OCI-M2 (cell line): ENCODE measurements around the gene FRMD4A.

ENCODE experiments used
- DNase-seq: peaks from one replicate; lab custom pipeline; 2025; ENCODE audit not compliant: unreplicated experiment; lab: John Stamatoyannopoulos, UW

Gene FRMD4A

DNA sequence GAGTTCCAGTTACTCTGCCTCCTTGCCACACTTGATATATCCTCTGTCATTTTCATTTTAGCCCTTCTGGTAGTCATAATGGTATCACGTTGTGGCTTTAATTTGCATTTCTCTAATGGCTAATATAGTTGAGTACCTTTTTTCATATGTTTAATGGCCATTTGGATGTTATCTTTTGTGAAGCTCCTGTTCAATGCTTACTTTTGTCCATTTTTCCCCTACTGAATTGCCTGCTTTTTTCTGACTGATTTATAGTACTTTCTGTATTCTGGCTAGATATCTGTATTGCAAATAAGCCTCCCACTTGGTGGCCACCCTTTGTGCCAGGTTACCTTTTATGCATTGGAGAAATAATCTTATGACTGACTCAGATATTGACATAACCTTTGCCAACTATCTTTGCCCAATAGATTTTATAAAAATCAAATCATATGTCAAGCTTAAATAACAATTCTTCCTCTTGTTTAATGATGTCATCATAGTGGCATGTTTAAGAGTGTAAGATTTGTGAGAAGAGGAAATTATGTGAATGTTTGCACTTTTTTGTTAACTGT, 693.3 kb downstream of the FRMD4A start:
- no peak for DNase-seq

DNA sequence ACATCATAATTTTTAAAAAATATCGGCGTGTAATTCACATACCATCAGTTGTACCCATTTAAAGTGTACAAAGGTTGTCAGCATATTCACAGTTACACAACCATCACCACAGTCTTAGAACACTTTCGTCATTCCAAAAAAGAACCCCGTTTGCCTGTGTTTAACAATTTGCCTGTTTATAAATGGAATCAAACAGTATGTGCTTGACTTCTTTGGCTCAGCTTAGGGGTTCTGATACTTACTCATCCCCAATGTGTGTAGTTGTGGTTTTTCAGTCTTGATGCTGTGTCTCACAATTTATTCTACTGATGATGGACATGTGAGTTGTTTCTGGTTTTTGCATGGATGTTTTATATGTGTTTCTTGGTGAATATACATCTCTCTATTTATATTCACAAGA, 693.9 kb downstream of the FRMD4A start:
- DNase-seq: no peak

DNA sequence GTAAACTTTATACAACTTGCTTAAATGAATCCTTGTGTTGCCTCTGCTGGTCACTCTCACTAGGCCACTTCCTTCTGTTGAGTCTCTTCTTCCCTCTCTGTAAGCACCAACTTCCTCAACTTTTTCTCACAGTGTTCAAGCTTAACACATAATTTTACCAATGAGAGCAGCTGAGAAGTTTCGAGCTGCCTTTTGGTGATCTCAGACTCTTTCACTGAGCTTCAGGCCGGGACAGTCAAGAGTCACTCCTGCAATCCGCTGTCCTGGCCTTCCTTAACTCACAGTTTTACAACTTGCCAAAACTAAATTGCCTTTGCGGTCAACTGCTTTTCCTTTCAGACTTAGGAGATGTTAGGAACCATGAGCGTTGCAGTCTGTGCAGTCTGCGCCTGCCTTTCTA, 696.5 kb downstream of the FRMD4A start:
- no peak for DNase-seq

DNA sequence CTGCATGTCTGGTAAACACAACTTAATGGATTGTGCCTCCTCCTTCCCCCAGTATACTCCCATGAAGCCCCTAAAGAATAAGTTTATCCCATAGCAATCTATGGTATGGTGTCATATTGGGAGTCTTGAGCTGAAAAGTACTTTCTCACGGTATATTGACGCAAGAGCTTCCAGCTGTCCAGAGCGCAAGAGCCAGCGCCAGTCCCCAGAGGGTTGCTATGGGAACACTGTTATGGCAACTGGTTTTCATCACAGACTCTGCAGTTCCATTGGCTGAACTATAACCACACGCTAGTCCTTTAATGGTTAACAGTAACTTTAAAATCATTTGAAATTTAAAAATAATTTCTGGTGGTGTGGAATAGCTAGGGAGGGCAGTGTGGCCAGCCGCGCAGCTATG, 697.0 kb downstream of the FRMD4A start:
- DNase-seq: no peak

DNA sequence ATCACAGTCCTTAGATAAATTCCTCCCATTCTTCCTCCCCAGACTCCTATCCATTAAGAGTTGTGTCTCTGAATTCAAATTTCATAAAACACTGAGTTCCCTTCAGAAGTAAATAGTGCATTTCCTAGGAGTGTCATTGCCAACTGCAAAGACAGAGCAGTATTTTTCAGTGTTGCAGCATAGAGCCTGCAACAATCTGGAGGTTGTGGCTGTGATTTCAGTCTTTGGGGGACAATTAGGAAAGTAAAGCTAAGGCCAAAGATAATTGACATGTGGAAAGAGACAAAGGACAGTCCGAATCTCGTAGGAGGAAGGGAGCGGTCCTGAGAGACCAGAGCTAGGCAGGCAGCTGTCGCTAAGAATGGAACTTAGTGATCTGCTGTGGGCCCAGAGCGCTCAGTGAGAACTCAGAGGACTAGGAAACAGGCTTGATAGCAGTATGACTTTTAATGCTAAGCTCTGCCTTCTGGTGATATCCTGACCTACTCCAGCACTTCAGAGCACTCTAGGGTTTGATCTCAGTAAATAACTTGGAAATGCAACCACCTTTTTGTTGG, 697.8 kb downstream of the FRMD4A start:
- DNase-seq: no peak

DNA sequence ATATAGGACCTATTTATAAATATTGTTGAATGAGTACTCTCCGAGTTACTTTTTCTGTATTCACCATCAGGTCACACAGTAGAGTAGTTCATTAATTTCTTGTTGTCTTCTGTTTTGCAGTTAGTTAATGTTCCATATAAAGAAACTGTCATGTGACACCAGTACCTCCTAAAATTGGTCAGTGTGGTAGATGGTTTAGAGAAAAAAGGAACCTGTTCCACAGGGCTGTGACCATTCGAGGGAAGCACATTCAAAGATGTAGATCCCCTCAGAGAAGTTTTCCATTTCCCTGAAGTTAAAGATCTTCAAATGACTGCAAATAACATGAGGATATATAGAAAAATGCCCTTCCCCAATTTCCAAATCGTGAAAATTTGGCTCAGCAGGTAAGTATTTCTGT, 698.3 kb downstream of the FRMD4A start:
- DNase-seq: no peak

DNA sequence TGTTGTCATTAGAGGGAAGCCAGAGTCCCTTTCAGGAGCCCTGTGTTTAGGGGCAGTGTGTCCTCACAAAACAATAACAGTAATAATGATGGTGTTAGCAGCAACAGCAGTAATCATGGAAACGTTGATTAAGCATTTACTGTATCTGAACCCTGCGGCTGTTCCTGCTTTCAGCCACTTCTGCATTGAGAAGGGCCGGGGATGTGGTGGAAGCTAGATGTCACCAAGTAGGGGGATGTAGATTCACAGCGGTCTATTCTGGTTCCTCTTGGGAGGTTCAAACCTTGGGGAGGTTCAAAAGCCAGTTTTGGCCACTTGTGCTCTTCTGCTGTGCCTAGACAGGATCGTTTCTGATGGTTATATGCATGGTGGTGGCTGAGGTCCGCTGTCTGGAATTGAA, 699.1 kb downstream of the FRMD4A start:
- no peak for DNase-seq

DNA sequence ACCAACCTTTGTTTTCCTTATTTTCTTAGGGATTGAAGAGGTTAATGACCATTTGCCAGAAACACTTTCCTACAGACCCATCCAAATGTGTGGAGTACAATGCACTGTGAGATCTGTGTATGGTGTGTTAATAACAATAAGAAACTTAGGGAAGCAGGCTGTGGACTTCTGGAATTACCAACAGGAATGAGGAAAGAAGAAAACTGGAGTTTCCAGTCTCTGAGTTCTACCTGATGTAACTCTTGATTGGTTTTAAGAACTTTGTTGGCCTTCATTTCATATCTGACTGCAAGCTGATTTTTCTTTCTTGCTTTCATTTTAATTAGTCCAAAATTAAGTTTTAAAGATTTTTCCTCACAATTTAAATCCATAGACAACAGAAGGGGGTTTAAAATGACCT, 700.5 kb downstream of the FRMD4A start:
- DNase-seq: no peak

DNA sequence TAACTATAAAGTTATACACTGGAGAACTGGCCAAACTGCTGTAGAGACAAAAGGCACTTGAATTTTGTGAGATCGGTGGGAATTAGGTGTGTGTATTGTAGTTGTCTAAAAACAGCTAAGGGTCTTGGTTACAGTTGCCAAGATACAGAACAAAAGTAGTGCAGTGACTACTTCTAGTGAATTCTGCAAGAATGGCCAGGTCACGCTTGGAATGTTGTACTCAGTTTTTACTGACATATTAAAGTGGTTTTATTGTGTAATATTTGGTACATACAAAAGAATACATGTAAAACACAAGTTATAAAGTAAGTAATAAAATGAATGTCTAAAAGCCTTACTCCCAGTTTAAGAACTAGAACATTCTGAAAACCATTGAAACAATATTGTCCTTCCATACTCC, 701.6 kb downstream of the FRMD4A start:
- no peak for DNase-seq

DNA sequence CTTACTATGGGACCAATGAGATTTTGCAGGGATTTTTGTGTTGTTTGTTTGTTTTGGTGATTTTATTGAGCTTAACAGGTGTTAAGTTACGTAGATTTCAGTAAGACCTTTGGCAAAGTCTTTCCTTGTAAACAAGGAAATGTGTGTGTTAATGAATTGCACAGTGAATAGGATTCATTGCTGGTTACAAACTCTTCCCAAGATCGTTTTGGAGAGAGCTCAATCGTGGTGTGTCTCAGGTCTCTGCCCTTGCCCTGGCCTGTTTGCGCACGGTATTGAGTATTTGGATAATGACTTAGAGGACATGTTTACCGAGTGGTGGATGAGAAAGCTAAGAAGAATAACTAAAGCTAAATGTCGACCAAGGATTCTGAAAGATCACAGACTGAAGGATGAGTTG, 702.1 kb downstream of the FRMD4A start:
- DNase-seq: no peak

DNA sequence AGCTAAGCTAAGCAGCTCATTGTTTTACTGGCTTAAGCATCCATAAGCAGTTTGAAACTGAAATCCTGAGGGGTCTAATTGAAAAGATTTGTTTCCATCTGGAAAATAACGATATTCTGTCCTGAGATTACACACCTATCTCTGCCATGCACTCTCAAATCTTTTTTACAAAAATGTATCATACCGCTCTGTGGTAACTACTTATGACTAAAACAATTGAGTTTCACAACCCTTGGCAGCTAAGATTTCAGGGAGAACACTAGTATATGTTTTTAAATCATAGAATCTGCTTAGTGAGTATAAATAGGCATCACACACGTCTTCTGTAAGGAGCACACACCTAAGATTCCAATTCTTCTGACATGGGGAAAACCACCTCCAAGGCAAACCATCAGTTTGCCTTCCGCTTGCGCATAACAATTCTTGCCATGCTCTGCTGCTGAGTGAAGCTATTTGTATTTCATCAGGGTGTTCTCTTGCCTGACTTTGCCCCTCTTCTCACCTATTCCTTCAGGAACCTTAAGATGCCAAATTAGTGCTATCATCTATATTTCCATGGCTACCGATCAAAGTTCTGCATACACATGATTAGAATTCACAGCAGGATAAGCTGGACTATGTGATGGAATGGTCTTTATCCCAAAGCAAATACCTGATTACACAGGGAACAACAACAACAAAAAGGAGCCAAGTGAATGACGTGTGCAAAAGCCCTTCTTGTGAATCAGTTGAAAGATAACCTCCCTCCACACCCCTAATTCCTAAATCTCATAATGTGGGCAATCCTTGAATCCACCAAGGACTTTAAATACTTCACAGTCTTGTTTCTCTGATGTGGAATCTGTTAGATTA, 703.0 kb downstream of the FRMD4A start:
- no peak for DNase-seq

DNA sequence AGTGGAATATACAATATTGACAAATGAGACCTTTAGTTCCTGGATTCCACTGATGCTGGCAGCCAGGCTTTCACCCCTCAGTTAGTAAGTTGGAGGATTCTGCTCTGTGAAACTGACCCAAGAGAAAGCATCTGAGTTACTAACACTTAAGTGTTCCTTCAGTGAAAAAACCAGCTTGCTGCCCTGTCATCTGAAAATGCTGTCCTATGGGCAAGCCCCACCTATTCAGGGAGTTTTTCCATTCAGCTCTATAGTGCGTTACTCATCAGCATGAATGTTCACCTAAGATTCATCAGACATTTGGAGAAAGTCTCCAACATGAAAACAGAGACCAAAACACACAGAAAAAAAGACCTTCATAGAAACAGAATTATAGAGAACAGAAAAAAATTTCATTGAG, 706.1 kb downstream of the FRMD4A start:
- DNase-seq: no peak

DNA sequence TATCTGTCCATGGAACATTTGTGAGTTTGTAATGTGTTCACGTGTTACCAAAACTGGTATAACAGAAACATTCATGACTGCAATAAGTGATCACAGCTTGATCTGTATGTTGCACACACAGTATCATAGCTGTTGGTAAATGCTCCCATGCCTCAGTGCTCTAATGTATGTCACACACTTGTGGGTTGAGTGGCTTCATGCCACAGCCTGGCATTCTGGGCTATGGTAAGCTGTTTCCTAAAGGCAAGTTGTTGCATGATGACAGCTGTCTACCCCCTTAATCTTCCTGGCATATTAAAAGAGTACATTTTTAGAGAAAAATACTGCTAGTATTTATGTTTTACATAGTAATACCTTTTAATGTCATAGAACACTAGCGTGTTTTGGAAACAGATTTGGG, 708.8 kb downstream of the FRMD4A start:
- no peak for DNase-seq

DNA sequence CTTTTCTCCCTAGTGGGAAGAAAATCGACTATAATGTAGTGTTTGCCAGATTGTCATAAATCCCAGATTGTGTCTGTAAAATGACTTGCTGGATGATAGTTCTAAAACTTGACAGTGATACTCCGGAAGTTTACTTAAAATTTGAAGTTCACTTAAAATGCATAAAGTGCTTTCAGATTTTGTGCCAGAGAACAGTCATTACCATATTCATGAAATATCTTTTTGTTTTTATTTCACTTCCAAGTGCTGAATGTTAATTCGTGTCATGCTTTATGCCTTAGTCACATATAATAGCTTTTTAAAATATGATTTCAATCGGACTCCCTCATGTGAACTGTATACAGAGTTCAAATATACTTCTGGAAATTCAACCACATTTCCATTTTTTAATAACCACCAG, 713.6 kb downstream of the FRMD4A start:
- no peak for DNase-seq

DNA sequence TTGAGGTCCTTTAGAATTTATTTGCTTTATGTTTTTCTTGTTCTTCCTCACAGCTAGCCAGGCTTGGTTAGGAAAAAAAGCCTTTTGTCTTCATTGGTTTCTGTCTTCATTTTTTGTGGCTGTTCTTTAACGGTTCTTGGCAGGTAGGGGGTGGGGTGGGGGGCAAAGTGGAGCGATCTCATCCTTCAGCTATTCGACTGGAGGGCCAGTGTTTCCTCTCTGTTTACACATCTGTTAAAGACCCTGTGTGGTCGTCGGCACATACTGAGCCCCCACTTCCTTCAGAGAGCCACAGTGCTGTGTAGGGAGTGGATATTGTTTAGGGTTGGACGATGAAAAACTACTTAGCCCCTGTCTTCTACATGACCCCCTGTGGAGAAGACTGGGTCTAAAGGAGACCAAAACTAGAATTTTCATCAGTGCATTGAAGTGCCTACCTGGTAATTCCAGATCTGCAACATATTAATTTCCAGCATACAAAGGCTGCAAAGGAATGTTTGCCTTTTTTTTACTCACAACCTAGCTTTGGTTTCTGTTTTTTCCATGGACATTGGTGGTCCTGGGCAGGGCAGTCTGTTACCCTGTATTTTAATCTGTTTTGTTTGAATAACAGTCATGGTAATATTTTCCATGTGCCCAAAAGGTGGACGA, 714.9 kb downstream of the FRMD4A start:
- DNase-seq: no peak

DNA sequence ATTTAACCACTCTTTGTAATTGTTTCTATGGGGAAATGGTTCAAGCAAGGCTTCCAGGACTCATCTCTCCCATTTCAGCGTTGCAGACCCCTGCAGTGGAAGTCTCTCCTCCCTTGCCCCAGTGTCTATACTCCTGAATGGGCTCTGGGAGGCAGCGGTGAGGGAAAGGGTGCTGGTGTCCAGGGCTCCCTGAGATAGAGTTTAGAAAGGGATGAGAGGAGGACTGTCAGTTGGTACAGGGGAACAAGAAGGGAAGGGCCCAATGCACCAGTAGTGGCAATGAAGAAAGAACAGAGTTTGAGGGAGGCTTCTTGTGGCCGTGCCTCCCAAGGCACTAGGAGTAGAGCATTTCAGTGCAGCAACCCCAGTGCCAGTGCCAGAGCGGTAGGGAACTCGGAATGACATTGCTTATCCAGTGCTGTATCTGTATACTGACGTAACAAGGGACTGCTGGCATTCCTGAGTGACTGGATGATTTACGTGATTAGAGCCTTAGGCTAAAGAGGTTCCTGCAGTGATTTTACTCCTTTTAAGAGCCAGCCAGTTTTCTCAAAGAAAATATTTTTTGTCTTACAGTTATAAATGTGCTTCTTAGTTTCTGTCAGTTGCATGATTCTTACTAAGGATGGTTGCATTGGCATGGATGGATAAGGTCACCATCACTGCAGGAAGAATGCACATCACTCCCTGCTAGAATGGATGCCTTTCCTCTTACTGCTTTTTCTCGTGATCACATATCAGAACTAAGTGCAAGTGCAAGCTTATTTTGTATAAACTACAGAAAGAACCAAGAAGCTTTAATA, 716.0 kb downstream of the FRMD4A start:
- no peak for DNase-seq

DNA sequence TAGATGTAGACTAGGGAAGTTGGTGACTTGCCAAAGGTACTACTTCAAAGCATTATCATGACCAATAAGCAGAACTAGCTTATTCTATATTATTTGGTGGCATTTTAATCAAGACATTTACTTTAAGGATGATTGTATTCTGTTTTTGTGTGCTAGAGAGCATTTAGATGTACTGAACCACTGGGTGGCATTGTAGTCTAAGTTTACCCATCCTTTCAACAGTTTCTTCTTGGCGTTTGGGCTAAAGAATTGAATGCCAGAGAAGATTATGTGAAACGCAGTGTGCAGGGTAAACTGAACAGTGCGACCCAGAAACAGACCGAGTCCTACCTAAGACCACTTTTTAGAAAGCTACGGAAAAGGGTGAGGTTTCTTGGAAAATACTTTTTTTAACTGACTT, 717.2 kb downstream of the FRMD4A start:
- DNase-seq: no peak

DNA sequence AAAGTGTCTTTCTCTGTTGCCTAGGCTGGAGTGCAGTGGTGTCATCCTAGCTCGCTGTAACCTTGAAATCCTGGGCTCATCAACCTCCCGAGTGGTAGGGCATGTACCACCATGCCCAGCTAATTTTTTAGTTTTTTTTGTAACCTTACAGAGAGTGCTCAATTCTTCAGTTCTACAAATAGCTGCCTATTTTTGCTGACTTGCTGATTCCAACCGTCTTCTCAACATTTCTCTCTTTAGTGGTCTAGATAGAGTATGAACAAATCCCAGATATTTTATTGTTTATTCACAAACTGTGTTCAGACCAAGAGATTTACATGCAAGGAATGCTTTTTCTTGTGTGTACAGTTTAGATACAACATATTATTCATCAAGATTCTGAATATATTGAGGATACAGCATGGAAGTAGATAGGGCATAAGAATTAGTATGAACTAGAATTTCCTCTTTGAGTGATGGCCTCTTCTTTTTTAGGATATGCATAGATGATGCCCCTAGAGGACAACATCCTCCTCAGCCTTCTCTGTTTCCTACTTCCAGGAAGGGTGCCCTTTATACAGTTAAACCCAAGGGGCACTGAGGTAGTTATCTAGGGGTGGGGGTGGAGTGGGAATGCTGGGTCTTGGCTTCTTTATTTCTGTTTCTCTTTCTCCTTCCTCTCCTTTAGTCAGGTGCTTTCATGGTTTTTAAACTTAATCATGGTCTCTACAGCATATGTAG, 717.9 kb downstream of the FRMD4A start:
- DNase-seq: no peak

DNA sequence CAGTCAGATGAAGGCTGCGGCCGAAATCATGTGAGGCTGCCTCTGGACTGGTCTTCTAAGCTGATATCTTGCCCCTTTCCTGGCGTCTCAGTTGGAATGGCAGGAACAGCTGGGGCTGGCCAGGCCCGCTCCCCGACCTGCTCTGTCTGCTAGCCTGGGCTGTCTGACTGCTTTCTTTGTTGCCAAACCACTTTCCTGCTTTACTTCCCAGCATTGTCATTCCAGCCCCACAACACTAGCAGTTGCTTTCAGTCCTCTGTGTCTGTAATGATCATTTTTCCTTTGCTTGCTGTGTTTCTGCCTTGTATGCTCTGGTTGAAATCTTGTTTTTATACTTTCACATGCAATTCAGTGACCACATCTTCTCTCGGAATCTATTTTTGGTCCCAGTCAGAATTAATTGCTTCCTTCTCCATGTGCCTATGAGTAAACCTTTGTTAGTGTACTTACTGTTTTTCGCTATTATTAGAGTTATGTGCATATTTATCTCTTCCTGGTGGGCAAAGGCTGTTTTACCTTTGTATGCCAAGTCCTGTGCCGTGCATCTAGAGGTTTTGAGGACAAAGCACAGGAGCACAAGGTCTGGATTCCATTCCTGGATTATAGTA, 722.4 kb downstream of the FRMD4A start:
- DNase-seq: no peak

DNA sequence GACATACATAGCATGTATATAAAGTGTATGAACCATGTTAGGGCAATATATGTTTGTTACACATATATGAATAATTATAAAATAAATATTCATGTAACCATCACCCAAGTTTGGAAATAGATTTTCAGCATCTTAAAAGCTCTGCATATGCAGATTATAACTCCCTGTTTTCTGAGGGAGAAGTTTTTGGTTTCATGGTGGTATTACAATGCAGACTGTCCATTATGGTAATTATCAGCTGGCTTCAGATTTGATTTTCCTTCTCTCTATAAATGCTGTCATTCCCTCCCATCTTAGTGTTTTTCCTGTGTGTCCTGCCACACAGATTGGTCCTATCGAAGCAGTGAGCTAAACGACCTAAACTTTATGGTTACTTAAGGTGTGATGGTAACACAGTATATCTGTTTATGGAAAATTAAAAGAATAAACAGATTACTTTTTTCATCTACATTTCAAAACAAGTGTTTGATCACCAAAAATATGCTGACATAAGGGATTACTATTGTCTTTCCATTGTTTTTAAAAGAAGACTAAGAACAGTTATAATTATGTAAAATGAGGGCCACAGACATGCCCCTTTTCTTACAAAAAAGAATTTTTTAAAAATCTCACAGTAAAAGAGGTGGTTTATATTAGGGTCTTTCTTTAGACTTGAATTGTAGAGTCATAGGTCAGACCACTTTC, 726.2 kb downstream of the FRMD4A start:
- no peak for DNase-seq
